Peyer's patch (tissue), 4 donors: ENCODE data around the gene GJA10. TPM values are rescaled to one million over a fixed set of nuclear protein-coding genes. Genes with fewer than 3 reads are reported as not detected.
A peak's percentile ranks its signal among the peaks of the same experiment; 100 is the strongest.

Experiments
- DNase-seq, 3 donors: peaks; one replicate each; pipeline ENCODE4 v3.0.0-alpha.2; 2017 to 2019
- H3K27ac ChIP-seq, 4 donors: fragments of 200-600 bp; sonication (generic); one replicate each; pipeline ENCODE4 v1.5.1; 2016 to 2019
- H3K27me3 ChIP-seq, 2 donors: fragments of 200-600 bp; sonication (generic); one replicate each; pipeline ENCODE4 v1.5.1; 2019
- H3K36me3 ChIP-seq, 3 donors: fragments of 200-600 bp; sonication (generic); one replicate each; pipeline ENCODE4 v1.5.1; 2016 to 2019
- H3K4me1 ChIP-seq, 4 donors: fragments of 200-600 bp; sonication (generic); one replicate each; pipeline ENCODE4 v1.5.1; 2016 to 2019
- H3K4me3 ChIP-seq, 4 donors: fragments of 200-600 bp; sonication (generic); 1 replicate in 3 of 4; 2 replicates in 1 of 4; pipeline ENCODE4 v1.5.1; 2016 to 2019; ENCODE audit warnings: mild to moderate bottlenecking in 1 of 4
- H3K9me3 ChIP-seq, 4 donors: fragments of 200-600 bp; sonication (generic); one replicate each; pipeline ENCODE4 v1.5.1; 2016 to 2019; ENCODE audit warnings: mild to moderate bottlenecking in 1 of 4
- CTCF ChIP-seq, 6 experiments: fragments of 450-650 bp in 4 of 6; fragments of 200-600 bp in 2 of 6; sonication (generic) in 1 of 6; IDR thresholded peaks; one replicate each; pipeline ENCODE4 v1.5.1; 2017 to 2019; ENCODE audit warnings: antibody characterized with exemption in 6 of 6, mild to moderate bottlenecking in 3 of 6, moderate library complexity in 1 of 6
- POLR2A ChIP-seq, 2 donors: fragments of 450-650 bp; IDR thresholded peaks; one replicate each; pipeline ENCODE4 v1.5.1; 2017; ENCODE audit warnings: antibody characterized with exemption in 2 of 2, mild to moderate bottlenecking in 2 of 2, moderate library complexity in 2 of 2
- total RNA-seq, 4 donors: library from RNA; depleted of rRNA; stranded (reverse); fragments of >200 nt; gene quantifications; one replicate each; pipeline ENCODE4 v1.1.0, GENCODE V29; 2016

The GJA10 gene
- total RNA-seq, 4 donors from 2014 or later = not detected

GRCh38 chr6:89939144-89939543 lies 44.9 kb downstream of the GJA10 start:
- H3K36me3 ChIP-seq = no peaks in the 10 kb centered on the region
- no peak overlapping the region for H3K27ac ChIP-seq
- H3K4me1 ChIP-seq = no peaks in the 10 kb centered on the region
- no peak for DNase-seq
- no peaks in the 10 kb centered on the region for H3K27me3 ChIP-seq
- H3K4me3 ChIP-seq = no peak overlapping the region
- no peak for TF ChIP-seq CTCF (IDR thresholded peaks at IDR 0.05)
- no peak for TF ChIP-seq POLR2A (IDR thresholded peaks at IDR 0.05)
- H3K9me3 ChIP-seq = no peaks in the 10 kb centered on the region

- peak in 5 of 6 experiments; percentile 46 to 82 (median 80) for TF ChIP-seq CTCF (IDR thresholded peaks at IDR 0.05)
- no peak for TF ChIP-seq POLR2A (IDR thresholded peaks at IDR 0.05)
- no peak overlapping the region for H3K27ac ChIP-seq
- no peaks in the 10 kb centered on the region for H3K4me1 ChIP-seq
- DNase-seq = peak in 2 of 3 donors; percentile 60 to 87
- H3K27me3 ChIP-seq = no peaks in the 10 kb centered on the region
- H3K4me3 ChIP-seq = no peak overlapping the region
- no peaks in the 10 kb centered on the region for H3K9me3 ChIP-seq
- no peaks in the 10 kb centered on the region for H3K36me3 ChIP-seq
Observed at GRCh38 chr6:89940225-89941027, 46.2 kb downstream of the GJA10 start.

GRCh38 chr6:89941031-89941762 lies 46.9 kb downstream of the GJA10 start:
- no peaks in the 10 kb centered on the region for H3K36me3 ChIP-seq
- H3K27ac ChIP-seq = no peak overlapping the region
- H3K4me1 ChIP-seq = no peaks in the 10 kb centered on the region
- H3K27me3 ChIP-seq = no peaks in the 10 kb centered on the region
- H3K9me3 ChIP-seq = no peaks in the 10 kb centered on the region
- DNase-seq = no peak
- H3K4me3 ChIP-seq = no peak overlapping the region
- no peak for TF ChIP-seq CTCF (IDR thresholded peaks at IDR 0.05)
- no peak for TF ChIP-seq POLR2A (IDR thresholded peaks at IDR 0.05)

GRCh38 chr6:89941763-89942497 lies 47.7 kb downstream of the GJA10 start:
- Histone ChIP-seq H3K36me3 (no peaks in the 10 kb centered on the region), H3K27me3 (no peaks in the 10 kb centered on the region), H3K4me3 (no peak overlapping the region), H3K4me1 (no peaks in the 10 kb centered on the region), H3K27ac (no peak overlapping the region), H3K9me3 (no peaks in the 10 kb centered on the region)
- TF ChIP-seq CTCF (IDR thresholded peaks at IDR 0.05) = no peak
- no peak for DNase-seq

- H3K4me3 ChIP-seq = no peak overlapping the region
- no peaks in the 10 kb centered on the region for H3K4me1 ChIP-seq
- no peaks in the 10 kb centered on the region for H3K9me3 ChIP-seq
- H3K36me3 ChIP-seq = no peaks in the 10 kb centered on the region
- H3K27ac ChIP-seq = no peak overlapping the region
- no peaks in the 10 kb centered on the region for H3K27me3 ChIP-seq
- DNase-seq = no peak
- TF ChIP-seq POLR2A (IDR thresholded peaks at IDR 0.05) (no peak), CTCF (IDR thresholded peaks at IDR 0.05) (no peak)
Observed at GRCh38 chr6:89942601-89943000, 48.3 kb downstream of the GJA10 start.
